ENCODE data around the gene FRAS1. TPM values are rescaled to one million over a fixed set of nuclear protein-coding genes. Genes with fewer than 3 reads are reported as not detected.

The FRAS1 gene
- total and polyA plus RNA-seq, 2 of the 8 experiments (the other 6 are each of a cell fraction or from before 2014, with no cell fraction given) = 38.5 to 109 TPM

GRCh38 chr4:78091534-78091933 is 34.4 kb downstream of the FRAS1 start (continued):
- TF ChIP-seq BRCA1 (IDR thresholded peaks at IDR 0.05; ENCODE audit: low read depth, low read length) = no peak
- TF ChIP-seq SP2 (IDR thresholded peaks at IDR 0.05; ENCODE audit: low read length) = no peak
- no peak for TF ChIP-seq JUND (IDR thresholded peaks at IDR 0.05; ENCODE audit: low read length)
- TF ChIP-seq BCL11A (IDR thresholded peaks at IDR 0.05; ENCODE audit: low read depth in 2 of 2, low read length in 2 of 2) = no peak
- no peak for TF ChIP-seq RAD21 (IDR thresholded peaks at IDR 0.05 in 1 of 2, conservative IDR thresholded peaks at IDR 0.05 in 1 of 2; ENCODE audit: low read depth in 2 of 2, low read length in 2 of 2)
- no peak for TF ChIP-seq RFX5 (IDR thresholded peaks at IDR 0.05; ENCODE audit: borderline replicate concordance, low read depth, low read length)
- TF ChIP-seq POLR2AphosphoS5 (IDR thresholded peaks at IDR 0.05; ENCODE audit: low read depth, low read length) = no peak
- TF ChIP-seq SP1 (IDR thresholded peaks at IDR 0.05; ENCODE audit: low read depth, low read length) = no peak
- no peak for TF ChIP-seq GABPA (IDR thresholded peaks at IDR 0.05; ENCODE audit: borderline replicate concordance, insufficient read depth, low read length)

All from H1 (cell line).